ENCODE results near the gene MVB12B.

MVB12B gene

DNA sequence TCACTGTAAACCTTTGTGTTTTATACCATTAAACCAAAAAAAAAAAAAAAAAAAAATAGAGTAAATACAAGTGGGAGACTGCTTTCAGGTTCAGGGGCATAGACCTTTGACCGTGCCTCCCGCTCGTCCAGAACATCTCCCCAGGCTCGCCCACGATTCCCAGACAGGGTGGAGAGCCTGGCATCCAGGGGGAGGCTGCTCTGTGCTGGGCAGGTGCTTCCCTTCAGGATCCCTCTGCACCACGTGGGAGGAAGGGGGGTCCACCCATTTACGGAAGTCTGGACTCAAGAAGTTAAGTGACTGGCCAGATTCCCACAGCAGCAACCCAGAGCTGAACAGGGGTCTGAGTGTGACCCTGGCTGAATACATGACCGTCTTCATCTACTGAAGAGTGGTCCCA is 161.7 kb downstream of the MVB12B start:
- DNase-seq (ENCODE audit: low read depth in 2 of 3, low spot score in 1 of 3): no peak

DNA sequence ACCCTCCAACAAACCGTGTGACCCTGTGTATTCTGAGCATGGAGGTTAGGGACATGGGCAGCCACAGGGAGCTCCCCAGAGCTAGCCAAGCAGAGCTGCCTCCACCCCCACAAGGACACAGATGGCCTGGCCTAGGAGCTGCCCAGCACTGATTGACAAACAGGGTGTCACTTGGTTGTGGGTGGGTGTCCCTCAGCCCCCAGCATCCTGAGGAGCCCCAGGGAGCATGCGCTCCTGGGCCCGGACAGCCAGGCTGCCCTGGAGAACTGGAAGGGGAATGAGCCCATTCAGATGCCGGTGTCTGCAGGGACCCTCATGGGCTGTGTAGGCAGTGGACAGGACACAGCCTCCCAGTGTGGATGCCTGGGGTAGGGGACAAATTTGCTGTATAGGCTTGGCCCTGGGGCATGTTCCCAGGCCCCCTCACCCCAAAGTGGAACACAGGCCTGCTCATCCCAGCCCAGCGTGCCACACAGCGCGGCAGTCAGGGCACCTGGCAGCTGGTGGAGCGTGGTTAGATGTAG is 162.3 kb downstream of the MVB12B start:
- no peak for DNase-seq (ENCODE audit: low read depth in 2 of 3, low spot score in 1 of 3)

DNA sequence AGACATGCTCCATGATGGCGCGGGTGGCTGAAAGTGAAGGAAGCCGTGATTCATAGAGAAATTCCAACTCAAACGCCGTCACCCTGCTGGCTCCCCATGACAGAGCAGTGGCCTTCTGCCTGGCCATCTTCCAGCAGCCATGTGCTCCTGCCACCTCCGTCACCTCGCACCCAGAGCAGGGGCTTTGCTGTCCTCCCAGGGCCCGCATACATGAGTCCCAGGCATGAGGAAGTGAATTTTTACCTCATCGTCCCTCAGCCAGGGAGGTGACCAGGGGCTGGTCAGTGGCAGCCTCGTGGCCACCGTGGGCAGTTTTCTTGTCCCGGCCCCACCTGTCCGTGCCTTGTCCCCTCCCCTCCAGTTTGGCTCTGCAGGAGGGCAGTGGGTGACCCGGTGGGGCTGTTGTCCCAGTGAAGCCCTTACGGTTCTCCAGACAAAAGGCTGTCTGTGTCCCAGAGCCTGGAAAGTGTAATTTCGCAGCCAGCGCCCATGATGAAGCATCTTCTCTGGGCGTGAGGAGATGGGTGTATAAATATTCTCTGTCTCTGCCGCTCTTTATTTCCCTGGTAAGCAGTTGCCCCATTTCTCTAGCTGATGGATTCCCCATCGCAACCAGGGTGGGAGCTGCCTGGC is 163.1 kb downstream of the MVB12B start:
- no peak for DNase-seq (ENCODE audit: low read depth in 2 of 3, low spot score in 1 of 3)

DNA sequence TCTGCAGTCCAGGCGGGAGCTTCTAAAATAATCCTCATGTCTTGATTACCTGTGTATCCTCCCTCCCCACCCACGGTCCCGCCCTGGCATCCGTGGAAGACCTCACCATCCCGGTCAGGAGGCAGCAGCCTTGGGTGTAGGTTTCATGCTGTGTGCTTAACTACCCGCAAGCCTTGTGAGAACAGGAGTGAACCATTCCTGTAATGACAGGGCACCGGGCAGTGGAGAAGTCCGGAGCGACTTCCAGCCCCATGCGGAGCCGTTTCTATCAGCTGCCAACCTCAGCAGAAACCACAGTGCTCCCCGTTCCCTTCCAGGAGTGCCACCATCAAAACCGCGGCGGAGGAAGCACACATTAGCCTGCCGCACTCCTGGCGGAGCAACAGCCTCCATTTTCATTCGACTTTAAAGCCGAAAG is 163.6 kb downstream of the MVB12B start:
- DNase-seq (ENCODE audit: low read depth in 2 of 3, low spot score in 1 of 3): no peak

DNA sequence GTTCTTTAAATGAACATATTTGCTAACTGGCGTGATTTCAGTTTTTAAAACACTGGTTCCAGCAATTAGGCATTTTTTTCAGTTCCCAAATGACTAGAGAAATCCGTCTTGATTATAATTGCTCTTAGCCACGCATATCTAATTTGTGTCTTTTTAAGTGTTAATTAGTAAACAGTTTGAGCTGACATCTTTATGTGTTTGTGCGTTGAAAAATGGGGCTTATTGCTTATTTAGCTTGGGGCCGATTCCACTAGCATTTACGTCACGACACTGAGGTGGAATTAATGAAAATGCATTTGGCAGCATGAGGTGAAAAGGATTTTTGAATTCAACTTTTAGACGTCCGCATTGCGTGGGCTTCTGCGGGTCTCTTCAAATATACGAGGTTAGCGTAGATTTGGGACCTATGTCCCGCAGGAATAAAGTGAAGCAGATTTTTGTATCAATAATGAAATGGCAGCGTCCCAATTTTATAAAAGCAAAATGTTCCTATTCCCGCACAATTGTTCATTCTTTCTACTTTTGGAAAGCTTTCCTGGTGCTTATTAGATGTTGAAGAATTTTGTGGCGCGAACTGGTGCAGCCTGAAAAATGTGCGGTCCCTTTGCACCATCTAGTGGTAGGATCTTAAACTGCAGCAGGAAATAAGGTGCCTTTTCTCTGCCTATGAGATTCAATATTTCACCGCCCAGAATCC is 164.4 kb downstream of the MVB12B start:
- DNase-seq (ENCODE audit: low read depth in 2 of 3, low spot score in 1 of 3): peak in 1 of 3 donors; percentile 83

DNA sequence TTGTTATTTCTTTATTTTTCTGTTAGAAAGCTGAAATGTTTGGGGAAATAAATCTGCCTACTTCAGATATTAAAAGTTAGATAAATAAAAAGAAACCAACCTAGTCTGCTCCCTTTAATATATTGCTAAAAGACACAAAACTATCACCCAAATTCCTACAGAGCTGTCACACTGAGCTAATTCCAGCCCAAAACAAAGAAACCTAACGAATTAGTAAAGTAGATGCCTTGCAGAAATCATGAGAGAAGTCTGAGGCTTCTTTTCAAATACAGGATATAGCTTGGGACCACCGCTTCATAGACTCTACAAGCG is 164.9 kb downstream of the MVB12B start:
- no peak for DNase-seq (ENCODE audit: low read depth in 2 of 3, low spot score in 1 of 3)

DNA sequence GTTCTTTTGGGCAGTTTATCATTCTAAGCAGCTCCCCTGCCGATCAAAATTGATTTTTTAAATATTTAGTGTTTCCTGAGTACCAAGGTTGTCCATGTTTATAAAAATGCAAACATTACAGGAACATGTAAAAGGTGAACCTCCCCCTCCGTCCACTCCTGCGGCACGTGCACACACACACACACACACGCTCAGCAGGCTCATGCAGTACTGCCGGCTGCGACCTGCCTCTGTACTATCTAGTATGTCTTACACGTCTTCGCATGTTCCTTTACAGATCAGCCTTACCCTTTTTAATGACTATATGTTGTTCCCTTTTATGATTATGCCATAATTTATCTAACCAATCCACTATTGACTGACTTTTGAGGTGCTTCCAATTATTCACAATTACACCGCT is 165.3 kb downstream of the MVB12B start:
- DNase-seq (ENCODE audit: low read depth in 2 of 3, low spot score in 1 of 3): no peak

DNA sequence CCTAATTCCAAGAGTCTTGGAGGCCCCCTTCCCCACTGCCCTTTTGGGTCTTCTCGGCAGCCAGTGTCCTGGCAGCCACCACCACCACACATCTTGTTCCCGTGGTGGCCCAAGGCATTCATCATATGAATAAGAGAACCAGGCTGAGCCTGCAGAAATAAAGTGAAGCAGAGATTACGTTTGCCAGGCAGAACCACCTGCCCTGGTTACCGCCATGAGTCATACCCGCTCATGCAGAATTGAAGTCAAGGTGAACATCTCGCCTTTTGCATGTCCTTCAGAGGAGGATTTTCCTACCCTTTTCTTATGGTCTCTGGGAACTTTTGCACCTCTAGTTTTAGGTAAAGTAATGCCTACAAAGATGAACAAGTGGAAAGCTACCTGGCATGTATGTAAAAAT is 167.6 kb downstream of the MVB12B start:
- DNase-seq (ENCODE audit: low read depth in 2 of 3, low spot score in 1 of 3): no peak

DNA sequence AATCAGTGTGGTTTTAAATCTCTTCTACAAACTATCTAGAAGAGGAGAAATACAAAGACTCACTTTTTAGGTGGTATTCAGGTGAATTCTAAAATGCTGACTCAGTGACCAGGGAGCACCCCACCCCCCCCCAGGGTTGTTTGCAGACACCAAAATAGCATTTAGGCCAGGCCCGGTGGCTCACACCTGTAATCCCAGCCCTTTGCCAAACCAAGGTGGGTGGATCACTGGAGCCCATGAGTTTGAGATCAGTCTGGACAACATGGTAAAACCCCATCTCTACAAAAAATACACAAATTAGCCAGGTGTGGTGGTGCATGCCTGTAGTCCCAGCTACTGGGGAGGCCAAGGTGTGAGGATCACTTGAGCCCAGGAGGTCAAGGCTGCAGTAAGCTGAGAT is 168.1 kb downstream of the MVB12B start:
- no peak for DNase-seq (ENCODE audit: low read depth in 2 of 3, low spot score in 1 of 3)

DNA sequence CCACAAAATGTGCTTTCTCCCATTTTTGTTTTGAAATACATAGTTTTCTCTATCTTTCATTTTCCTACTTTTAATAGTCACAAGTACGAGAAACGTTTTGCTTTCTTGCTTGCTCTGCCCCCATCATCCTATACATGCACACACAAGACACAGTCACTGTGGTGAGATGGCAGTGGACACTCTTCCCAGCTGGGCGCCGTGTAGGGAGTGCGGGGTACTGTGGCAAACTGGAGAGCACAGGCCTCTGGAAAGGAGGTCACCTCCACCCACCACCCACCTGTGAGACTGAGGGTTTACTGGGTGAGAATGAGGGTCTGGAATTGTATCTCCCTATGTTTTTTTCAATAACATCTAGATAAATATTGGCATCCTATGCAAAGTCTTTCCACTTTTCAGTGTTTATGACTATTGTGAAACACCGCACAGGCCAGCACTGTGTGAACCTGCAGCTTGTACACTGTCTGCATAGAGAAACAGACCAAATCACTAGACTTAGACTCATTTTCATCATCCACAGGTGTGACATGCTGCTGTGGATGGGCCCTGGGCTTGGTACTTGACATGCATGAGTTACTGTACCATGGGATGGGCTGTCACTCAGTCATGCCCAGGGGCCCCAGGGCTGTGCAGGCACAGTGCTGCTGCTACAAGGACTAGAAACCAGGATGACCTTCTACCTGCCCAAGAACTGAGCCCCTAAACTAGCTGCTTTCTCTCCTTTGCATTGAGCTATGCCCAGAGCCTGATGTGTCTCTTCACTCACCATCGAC is 169.0 kb downstream of the MVB12B start:
- no peak for DNase-seq (ENCODE audit: low read depth in 2 of 3, low spot score in 1 of 3)

DNA sequence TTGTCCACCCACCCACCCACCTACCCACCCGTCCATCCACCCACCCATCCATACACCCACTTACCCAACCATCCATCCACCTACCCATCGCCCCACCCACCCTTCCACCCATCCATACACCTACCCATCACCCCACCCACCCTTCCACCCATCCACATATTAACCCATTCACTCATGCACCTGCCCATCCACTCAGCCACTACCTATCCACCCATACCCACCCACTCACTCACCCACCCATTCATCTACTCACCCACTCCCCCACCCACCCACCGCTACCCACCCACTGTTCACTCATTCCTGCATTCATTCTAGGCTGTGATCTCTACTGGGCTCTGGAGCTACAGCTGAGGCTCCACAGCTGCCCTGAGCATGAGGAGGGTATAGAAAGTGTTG is 169.6 kb downstream of the MVB12B start:
- DNase-seq (ENCODE audit: low read depth in 2 of 3, low spot score in 1 of 3): no peak

DNA sequence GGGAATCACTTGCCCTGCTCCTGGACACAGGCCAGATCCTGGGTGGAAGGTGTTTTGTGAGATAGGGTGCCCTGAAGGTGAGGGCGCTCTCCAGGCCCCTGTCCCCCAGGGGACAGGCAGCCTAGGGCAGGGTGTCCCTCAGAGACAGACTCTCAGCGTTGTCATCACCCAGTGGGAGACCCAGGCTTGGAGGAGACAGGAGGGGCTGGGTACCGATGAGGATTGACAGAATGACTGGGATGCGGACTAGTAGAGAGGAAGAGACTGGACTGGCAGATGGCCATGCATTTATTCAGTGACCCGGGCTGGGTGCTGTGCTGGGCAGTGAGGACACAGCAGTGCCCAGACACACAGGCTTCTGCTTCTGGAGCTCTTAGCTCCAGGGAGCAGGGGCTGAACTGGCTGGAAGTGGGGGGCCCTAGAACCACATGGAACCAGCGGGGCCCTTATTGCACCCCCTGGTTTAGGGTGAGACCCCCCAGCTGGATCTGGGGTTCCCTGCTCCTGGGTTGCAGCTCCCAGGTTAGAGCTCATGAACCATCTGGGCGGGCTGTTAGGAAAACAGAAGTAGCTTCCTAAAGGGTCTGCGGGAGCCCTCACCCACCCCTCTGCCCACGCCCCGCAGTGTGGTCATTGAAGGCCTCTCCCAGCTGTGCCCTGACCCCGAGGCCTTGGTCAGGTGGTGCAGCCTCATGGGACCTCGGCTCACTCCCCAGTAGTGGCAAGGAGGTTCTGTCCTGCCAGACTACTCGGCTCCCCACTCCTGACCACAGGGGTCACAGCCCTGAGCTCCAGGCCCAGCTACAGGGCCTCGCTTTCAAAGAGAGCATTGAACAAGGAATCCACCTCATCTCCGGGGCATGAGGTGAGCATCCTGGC is 170.4 kb downstream of the MVB12B start:
- no peak for DNase-seq (ENCODE audit: low read depth in 2 of 3, low spot score in 1 of 3)

DNA sequence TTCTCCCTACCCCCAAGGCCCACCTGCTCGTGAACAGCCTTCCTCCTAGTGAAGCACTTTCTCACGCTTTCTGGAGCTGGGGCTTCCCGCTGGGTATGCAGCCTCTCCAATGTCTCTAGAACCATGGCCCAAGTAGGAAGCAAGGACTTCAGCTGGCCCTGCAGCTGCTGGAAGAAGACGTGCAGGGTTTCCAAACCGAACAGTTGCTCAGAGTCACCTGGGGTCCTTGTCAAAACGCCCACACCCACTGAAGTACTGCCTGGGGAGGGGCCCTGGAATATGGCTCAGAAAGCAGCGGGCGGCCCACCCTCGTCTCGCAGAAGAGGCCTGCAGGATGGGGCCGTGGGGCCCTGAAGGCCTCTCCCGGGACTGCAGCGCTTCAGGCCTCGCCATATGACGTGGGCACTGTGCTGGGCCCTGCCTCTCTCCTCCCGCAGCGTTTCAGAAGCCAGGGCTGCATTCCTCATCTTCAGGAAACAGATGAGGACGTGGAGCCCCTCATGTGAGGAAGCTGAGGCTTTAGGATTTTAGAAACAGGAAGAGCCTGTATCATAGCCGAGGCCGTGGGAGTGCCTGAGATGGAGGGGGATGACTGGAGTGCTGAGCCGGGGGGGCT is 171.1 kb downstream of the MVB12B start:
- DNase-seq (ENCODE audit: low read depth in 2 of 3, low spot score in 1 of 3): no peak

DNA sequence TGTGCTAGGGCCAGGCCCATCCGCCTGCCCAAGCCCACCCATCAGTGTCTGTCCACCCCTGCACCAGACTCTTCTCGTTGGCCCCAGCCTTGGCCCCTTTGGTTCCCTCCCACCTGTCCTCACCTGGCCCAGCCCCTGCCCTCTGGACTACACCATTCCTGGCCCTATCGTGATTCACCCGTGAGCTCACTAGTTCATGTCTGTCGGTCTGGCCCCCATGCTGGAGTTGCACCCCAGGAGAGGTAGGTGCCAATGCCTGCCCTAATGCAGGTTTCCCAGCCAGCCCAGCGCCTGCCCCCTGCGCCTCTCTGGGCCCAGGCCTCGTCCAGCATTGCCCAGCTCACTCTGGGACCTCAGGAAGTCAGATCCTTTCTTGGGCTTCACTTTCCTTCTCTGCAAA is 171.7 kb downstream of the MVB12B start:
- no peak for DNase-seq (ENCODE audit: low read depth in 2 of 3, low spot score in 1 of 3)

DNA sequence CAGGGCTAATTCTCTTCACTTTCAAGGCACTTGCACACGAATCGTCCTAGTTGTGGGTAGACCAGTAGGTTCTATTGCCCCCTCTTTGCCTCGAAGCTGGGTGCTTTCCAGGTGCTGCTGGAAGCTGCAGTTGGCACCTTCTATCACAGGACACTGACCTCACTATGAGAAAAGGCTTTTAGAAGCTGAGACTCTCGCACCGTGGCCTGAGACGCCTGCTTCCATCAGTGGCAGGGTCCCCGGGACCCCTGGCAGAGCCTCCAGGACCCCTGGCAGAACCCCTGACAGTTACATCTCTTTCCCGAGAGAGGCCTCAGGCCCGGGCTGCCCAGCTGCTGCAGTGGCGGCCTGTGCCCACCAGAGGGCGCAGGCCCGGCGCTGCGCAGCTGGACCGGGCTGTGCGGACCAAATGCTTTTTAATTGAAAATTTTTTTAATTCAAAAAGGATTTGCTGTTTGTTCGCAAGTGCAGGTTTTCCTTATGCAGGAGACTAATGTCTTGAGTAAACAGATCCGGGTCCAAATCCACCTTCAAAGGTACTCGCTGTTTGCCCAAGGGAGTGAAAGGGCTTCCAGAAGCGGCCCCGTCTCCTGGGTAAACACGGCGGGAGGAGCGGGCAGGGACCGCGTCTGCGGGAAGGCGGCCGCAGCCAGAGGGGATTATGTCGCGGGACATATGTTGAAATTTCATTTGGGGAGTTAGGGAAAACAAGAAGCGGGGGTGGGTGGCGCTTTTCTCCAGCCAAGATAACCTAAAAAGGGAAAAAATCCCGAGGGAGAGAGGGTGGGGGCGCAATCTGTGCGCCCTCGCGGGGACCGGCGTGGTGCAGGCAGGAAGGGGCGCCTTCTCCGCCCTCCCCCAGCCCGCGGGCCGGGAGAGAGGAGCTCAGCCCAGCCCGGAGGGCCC is 172.6 kb downstream of the MVB12B start:
- DNase-seq (ENCODE audit: low read depth in 2 of 3, low spot score in 1 of 3): no peak

DNA sequence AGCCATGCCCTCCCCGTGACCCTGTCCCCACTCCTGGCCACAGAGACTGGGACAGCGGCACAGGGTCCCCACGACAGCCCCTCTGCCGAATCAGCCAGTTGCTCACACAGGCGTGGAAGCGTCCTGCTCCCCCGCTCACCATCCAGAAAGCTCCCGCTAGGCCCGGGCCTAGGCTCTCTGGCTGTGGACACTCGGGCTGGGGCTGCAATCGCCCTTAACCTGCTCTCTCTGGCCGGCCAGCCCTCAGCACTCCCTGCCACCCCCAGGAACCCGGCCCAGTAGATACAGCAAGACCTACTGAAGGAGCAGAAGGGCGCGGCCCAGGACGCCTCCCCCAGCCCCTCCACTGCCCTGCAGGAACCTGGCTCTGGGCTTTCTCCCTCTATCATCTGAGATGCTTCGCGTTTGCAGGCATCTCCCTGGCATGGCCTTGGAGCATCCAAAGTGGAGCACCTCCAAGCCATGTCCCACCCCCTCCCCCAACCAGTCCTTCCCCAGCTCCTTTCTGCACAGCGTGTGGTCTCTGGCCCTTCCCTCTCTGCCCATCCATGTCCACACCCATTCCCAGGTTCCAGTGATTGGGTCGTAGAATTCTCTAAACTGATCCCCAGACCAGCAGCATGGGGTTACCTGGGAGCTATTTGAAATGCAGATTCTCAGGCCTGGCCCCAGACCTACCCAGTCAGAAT is 173.4 kb downstream of the MVB12B start:
- no peak for DNase-seq (ENCODE audit: low read depth in 2 of 3, low spot score in 1 of 3)

DNA sequence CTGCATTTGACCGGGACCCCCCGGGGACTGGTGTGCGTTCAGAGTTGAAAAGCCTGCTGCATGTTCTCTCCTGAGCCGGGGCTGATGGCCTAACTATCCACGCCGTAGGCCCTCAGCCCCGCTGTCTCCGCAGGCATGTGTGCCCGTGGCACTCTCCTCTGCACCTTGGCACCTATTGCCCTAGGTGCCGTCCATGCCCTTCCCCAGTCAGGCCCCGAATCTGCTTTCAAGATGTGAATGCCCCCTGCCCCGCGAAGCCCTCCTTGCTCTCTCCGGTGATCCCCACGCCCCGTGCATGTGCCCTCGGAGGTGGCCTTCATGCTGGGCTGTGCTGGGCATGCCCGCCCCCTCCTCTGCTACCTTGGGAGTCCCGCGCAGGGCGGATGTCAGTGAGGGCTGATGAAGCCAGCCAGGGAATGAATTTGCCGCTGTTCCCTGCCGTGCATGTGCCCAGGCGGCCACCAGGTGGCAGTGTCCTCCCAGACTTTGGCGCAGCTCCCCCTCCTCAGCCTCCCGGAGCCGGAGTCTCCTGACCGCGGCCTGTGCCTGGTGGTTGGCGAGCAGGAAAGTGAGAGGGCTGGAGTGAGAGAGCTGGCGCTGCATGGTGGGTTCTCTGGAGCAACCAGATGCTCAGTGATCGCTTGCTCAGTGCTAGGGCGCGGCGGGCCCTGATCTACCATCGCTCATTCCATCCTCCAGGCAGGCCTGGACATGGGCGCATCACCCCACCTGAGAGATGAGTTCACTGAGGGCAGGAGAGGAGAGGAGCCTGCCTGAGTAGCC is 174.2 kb downstream of the MVB12B start:
- peak in 2 of 3 donors; percentile 60 for DNase-seq (ENCODE audit: low read depth in 2 of 3, low spot score in 1 of 3)
